Activated CD4-positive, alpha-beta T cell treated with anti-CD3 and anti-CD28 coated beads, Interleukin-2, amount 10 ng/mL, durations not matched to agents 7 days and 5 days (primary cell): ENCODE measurements around the gene FOSL1. TPM values are rescaled to one million over a fixed set of nuclear protein-coding genes. Genes with fewer than 3 reads are reported as not detected.
"Not testable (repeated sequence)": the region's sequence is repeated elsewhere in the genome, so short reads cannot be mapped to it uniquely, and the experiment has no call there.

Source experiments
- CTCF ChIA-PET: fragments of 350-600 bp; sonication (Branson Sonifier 250); formaldehyde crosslinking; loops from one replicate; lab custom pipeline; 2021; ENCODE audit warnings: antibody characterized with exemption; lab: Charles Lee
- POLR2A ChIA-PET: fragments of 350-600 bp; sonication (Branson Sonifier 250); formaldehyde crosslinking; loops from one replicate; lab custom pipeline; 2021; ENCODE audit warnings: antibody characterized with exemption; lab: Charles Lee
- DNase-seq: peaks from one replicate; pipeline ENCODE4 v3.0.0-alpha.2; 2020
- H3K27ac Mint-ChIP-seq: one replicate; pipeline ENCODE4 v1.8.0; 2021; ENCODE audit warnings: mild to moderate bottlenecking, moderate library complexity, mixed read lengths
- H3K27me3 Mint-ChIP-seq: one replicate; pipeline ENCODE4 v1.8.0; 2021; ENCODE audit warnings: mixed read lengths
- H3K36me3 Mint-ChIP-seq: one replicate; pipeline ENCODE4 v1.8.0; 2021; ENCODE audit warnings: low read depth, mixed read lengths
- H3K4me1 Mint-ChIP-seq: one replicate; pipeline ENCODE4 v1.8.0; 2021; ENCODE audit warnings: mixed read lengths
- H3K4me3 Mint-ChIP-seq: one replicate; pipeline ENCODE4 v1.8.0; 2021; ENCODE audit warnings: mild to moderate bottlenecking, moderate library complexity, mixed read lengths
- H3K9me3 Mint-ChIP-seq: one replicate; pipeline ENCODE4 v1.8.0; 2021; ENCODE audit warnings: mixed read lengths
- total RNA-seq, 2 experiments: library from RNA; stranded (reverse); gene quantifications; one replicate each; pipeline ENCODE4 v1.2.3, GENCODE V29; 2021

The FOSL1 gene
- total RNA-seq, 2 experiments from 2014 or later = 1.7 to 2.0 TPM

GRCh38 chr11:65849771-65850216 is 50.4 kb downstream of the FOSL1 start:
- H3K27ac Mint-ChIP-seq = no peak overlapping the region
- peaks cover 39% of the 10 kb centered on the region for H3K36me3 Mint-ChIP-seq
- peaks cover 15% of the 10 kb centered on the region for H3K4me1 Mint-ChIP-seq
- no peak for DNase-seq
- no peak overlapping the region for H3K4me3 Mint-ChIP-seq
- CTCF ChIA-PET = interaction anchor here (0.7 to 5.8 kb wide), 10 partner anchors 10 to 138 kb away, joined by 3 to 50 read pairs (median 5); partner anchors contain the start of genes CCDC85B, CFL1, FIBP and KAT5
- POLR2A ChIA-PET = interaction anchor here (0.6 kb wide), 1 partner anchor 9 kb away, joined by 3 read pairs; no protein-coding TSS in a partner anchor
- no peaks in the 10 kb centered on the region for H3K27me3 Mint-ChIP-seq
- no peaks in the 10 kb centered on the region for H3K9me3 Mint-ChIP-seq

DNA sequence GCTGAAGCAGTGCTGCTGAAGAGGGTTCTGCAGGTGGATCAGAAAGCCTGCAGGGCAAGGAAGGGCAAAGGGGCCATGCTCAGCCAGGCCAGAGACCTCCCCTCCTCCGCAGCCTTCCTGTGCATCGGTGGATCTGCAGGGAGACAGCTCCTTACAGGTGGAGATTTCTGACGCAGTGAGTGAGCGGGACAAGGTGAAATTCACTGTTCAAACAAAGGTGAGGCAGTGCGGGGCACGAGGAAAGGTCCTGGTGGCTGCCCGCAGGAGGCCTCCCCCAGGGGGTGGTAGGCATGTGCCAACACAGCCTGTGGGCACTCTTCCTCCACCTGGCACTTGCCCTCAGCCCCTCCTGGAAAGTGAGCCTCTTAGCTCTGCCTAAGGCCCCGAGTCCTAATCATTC is 50.8 kb downstream of the FOSL1 start:
- CTCF ChIA-PET = interaction anchor here (0.7 to 5.8 kb wide), 11 partner anchors 9 to 138 kb away, joined by 3 to 50 read pairs (median 5); partner anchors contain the start of genes CCDC85B, CFL1, FIBP and KAT5

DNA sequence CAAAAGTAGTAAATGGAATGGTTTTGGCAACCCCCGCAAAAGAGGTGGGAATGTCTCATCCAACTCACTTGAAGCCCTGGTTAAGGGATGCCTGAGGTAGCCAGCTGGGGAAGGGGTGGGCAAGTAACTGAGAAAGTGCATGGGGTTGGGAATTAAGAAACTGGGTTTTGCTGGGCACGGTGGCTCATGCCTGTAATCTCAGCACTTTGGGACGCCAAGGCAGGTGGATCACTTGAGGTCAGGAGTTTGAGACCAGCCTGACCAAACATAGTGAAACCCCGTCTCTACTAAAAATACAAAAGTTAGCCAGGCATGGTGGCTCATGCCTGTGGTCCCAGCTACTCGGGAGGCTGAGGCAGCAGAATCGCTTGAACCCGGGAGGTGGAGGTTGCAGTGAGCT is 51.5 kb downstream of the FOSL1 start:
- POLR2A ChIA-PET = interaction anchor here (0.6 kb wide), 1 partner anchor 121 kb away, joined by 3 read pairs; no protein-coding TSS in a partner anchor
- H3K4me3 Mint-ChIP-seq = not testable (repeated sequence)

More for the DNA sequence above, 50.8 kb downstream of the FOSL1 start:
- Mint-ChIP-seq H3K27ac (no peak overlapping the region), H3K4me3 (no peak overlapping the region), H3K4me1 (peaks cover 11% of the 10 kb centered on the region), H3K9me3 (no peaks in the 10 kb centered on the region), H3K36me3 (peaks cover 35% of the 10 kb centered on the region), H3K27me3 (no peaks in the 10 kb centered on the region)
- POLR2A ChIA-PET = interaction anchor here (0.6 kb wide), 2 partner anchors 9 to 122 kb away, joined by 3 read pairs; no protein-coding TSS in a partner anchor
- no peak for DNase-seq

GRCh38 chr11:65847746-65848145 is 52.4 kb downstream of the FOSL1 start:
- CTCF ChIA-PET = interaction anchor here (0.9 to 5.8 kb wide), 6 partner anchors 11 to 136 kb away, joined by 4 to 50 read pairs (median 13); partner anchors contain the start of genes CCDC85B, CFL1, FIBP and KAT5
- DNase-seq = no peak
- Mint-ChIP-seq H3K36me3 (peaks cover 18% of the 10 kb centered on the region), H3K4me3 (no peak overlapping the region), H3K27ac (no peak overlapping the region), H3K4me1 (no peaks in the 10 kb centered on the region), H3K27me3 (no peaks in the 10 kb centered on the region), H3K9me3 (no peaks in the 10 kb centered on the region)
- POLR2A ChIA-PET = no interaction called here

More for the DNA sequence above, 51.5 kb downstream of the FOSL1 start:
- H3K36me3 Mint-ChIP-seq = peaks cover 28% of the 10 kb centered on the region
- DNase-seq, H3K27ac Mint-ChIP-seq, H3K4me1 Mint-ChIP-seq, H3K9me3 Mint-ChIP-seq, H3K27me3 Mint-ChIP-seq: not testable (repeated sequence)
- CTCF ChIA-PET = interaction anchor here (0.5 to 5.8 kb wide), 10 partner anchors 10 to 141 kb away, joined by 3 to 50 read pairs (median 4); partner anchors contain the start of genes CCDC85B, CFL1, CTSW and FIBP

- ChIA-PET CTCF (interaction anchor here (0.6 to 3.1 kb wide), 2 partner anchors 133 to 804 kb away, joined by 3 to 11 read pairs; partner anchors contain the start of gene KAT5), POLR2A (no interaction called here)
- no peak overlapping the region for H3K27ac Mint-ChIP-seq
- no peak for DNase-seq
- no peak overlapping the region for H3K4me3 Mint-ChIP-seq
- no peaks in the 10 kb centered on the region for H3K9me3 Mint-ChIP-seq
- H3K4me1 Mint-ChIP-seq = no peaks in the 10 kb centered on the region
- H3K36me3 Mint-ChIP-seq = no peaks in the 10 kb centered on the region
- H3K27me3 Mint-ChIP-seq = no peaks in the 10 kb centered on the region
Measured at GRCh38 chr11:65844231-65844872, 55.8 kb downstream of the FOSL1 start.

- no peaks in the 10 kb centered on the region for H3K9me3 Mint-ChIP-seq
- no peak overlapping the region for H3K4me3 Mint-ChIP-seq
- H3K36me3 Mint-ChIP-seq = no peaks in the 10 kb centered on the region
- no peak for DNase-seq
- no peak overlapping the region for H3K27ac Mint-ChIP-seq
- ChIA-PET CTCF (interaction anchor here (0.6 to 3.3 kb wide), 3 partner anchors 8 to 132 kb away, joined by 3 to 14 read pairs (median 11); partner anchors contain the start of gene KAT5), POLR2A (no interaction called here)
- no peaks in the 10 kb centered on the region for H3K27me3 Mint-ChIP-seq
- H3K4me1 Mint-ChIP-seq = no peaks in the 10 kb centered on the region
Measured at GRCh38 chr11:65843811-65844210, 56.4 kb downstream of the FOSL1 start.

DNA sequence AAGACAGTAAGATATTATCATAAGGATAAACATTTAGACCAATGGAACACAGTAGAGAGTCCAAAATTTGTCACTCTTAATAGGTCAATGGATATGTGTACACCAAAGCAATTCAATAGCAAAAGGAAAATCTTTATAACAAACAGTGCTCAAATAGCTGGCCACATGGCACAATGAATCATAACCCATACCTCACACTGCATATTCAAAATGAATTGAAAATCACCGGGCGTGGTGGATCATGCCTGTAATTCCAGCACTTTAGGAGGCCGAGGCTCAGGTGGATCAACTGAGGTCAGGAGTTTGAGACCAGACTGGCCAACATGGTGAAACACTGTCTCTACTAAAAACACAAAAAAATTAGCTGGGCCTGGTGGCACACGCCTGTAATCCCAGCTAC is 58.0 kb downstream of the FOSL1 start:
- Mint-ChIP-seq H3K27me3 (no peaks in the 10 kb centered on the region), H3K36me3 (no peaks in the 10 kb centered on the region), H3K27ac (no peak overlapping the region), H3K4me1 (no peaks in the 10 kb centered on the region), H3K9me3 (no peaks in the 10 kb centered on the region), H3K4me3 (no peak overlapping the region)
- no peak for DNase-seq
- ChIA-PET CTCF (interaction anchor here (0.6 to 3.3 kb wide), 3 partner anchors 10 to 133 kb away, joined by 3 to 14 read pairs (median 6); no protein-coding TSS in a partner anchor), POLR2A (no interaction called here)

Other genes with a start within 250 kb of the FOSL1 start
- 10 to 100 TPM; 76.7 to 79.8 TPM for gene RELA, start 237.5 kb downstream of the FOSL1 start, total RNA-seq
- 10 to 100 TPM; 60.8 to 72.3 TPM for gene KAT5, start 188.1 kb downstream of the FOSL1 start, total RNA-seq
- 10 to 100 TPM; 74.9 to 86.3 TPM for gene RNASEH2C, start 179.6 kb downstream of the FOSL1 start, total RNA-seq
- 10 to 100 TPM; 17.4 to 20.2 TPM for gene AP5B1, start 119.4 kb downstream of the FOSL1 start, total RNA-seq
- not detected for gene OVOL1, start 113.3 kb downstream of the FOSL1 start, total RNA-seq
- gene SNX32, start 66.4 kb downstream of the FOSL1 start, total RNA-seq = 1 to 10 TPM; 2.1 to 2.2 TPM
- 1,000 to 10,000 TPM; 1,543 to 1,707 TPM for gene CFL1, start 42.2 kb downstream of the FOSL1 start, total RNA-seq
- gene MUS81, start 40.0 kb downstream of the FOSL1 start, total RNA-seq = 100 to 1,000 TPM in 1 of 2 experiments, 10 to 100 TPM in 1; 96.6 to 108 TPM
- gene EFEMP2, start 27.6 kb downstream of the FOSL1 start, total RNA-seq = 1 to 10 TPM; 9.0 to 9.7 TPM
- 10 to 100 TPM; 22.9 to 23.6 TPM for gene CTSW, start 20.6 kb downstream of the FOSL1 start, total RNA-seq
- gene FIBP, start 11.9 kb downstream of the FOSL1 start, total RNA-seq = 100 to 1,000 TPM in 1 of 2 experiments, 10 to 100 TPM in 1; 94.7 to 112 TPM
- gene CCDC85B, start 9.7 kb downstream of the FOSL1 start, total RNA-seq = 10 to 100 TPM; 39.4 to 56.7 TPM
- gene C11orf68, start 18.7 kb upstream of the FOSL1 start, total RNA-seq = 10 to 100 TPM; 32.7 to 36.3 TPM
- 100 to 1,000 TPM; 190 to 218 TPM for gene DRAP1, start 19.0 kb upstream of the FOSL1 start, total RNA-seq
- gene TSGA10IP, start 45.1 kb upstream of the FOSL1 start, total RNA-seq = not detected
- 10 to 100 TPM; 79.6 to 81.7 TPM for gene SART1, start 61.3 kb upstream of the FOSL1 start, total RNA-seq
- 10 to 100 TPM; 50.4 to 54.4 TPM for gene EIF1AD, start 101.8 kb upstream of the FOSL1 start, total RNA-seq
- gene BANF1, start 102.1 kb upstream of the FOSL1 start, total RNA-seq = 100 to 1,000 TPM; 223 to 236 TPM
- gene CST6, start 111.6 kb upstream of the FOSL1 start, total RNA-seq = not detected
- not detected for gene CATSPER1, start 126.1 kb upstream of the FOSL1 start, total RNA-seq
- not detected for gene GAL3ST3, start 148.8 kb upstream of the FOSL1 start, total RNA-seq
- 100 to 1,000 TPM; 217 to 223 TPM for gene SF3B2, start 152.0 kb upstream of the FOSL1 start, total RNA-seq
- gene PACS1, start 169.9 kb upstream of the FOSL1 start, total RNA-seq = 100 to 1,000 TPM; 109 TPM